Stimulated activated naive CD8-positive, alpha-beta T cell treated with anti-CD3 and anti-CD28 coated beads, Interleukin-15, Interleukin-2, amounts not matched to agents 100 ng/mL and 50 ng/mL, for 24 hours (primary cell): Measurements from ENCODE around the gene GPC6.

ENCODE experiments used
- H3K27ac Mint-ChIP-seq: one replicate; pipeline ENCODE4 v1.8.0; 2021; ENCODE audit warnings: mild to moderate bottlenecking, mixed read lengths
- H3K27me3 Mint-ChIP-seq: one replicate; pipeline ENCODE4 v1.8.0; 2021; ENCODE audit warnings: mixed read lengths
- H3K36me3 Mint-ChIP-seq: one replicate; pipeline ENCODE4 v1.8.0; 2021; ENCODE audit warnings: low read depth, mixed read lengths
- H3K4me1 Mint-ChIP-seq: one replicate; pipeline ENCODE4 v1.8.0; 2021; ENCODE audit warnings: low read depth, mixed read lengths
- H3K4me3 Mint-ChIP-seq: one replicate; pipeline ENCODE4 v1.8.0; 2021; ENCODE audit warnings: mild to moderate bottlenecking, mixed read lengths
- H3K9me3 Mint-ChIP-seq: one replicate; pipeline ENCODE4 v1.8.0; 2021; ENCODE audit warnings: mixed read lengths

GPC6 gene

GRCh38 chr13:93562676-93563075, 336.1 kb downstream of the GPC6 start:
- Mint-ChIP-seq H3K27ac (no peak overlapping the region), H3K4me3 (no peak overlapping the region), H3K36me3 (no peaks in the 10 kb centered on the region), H3K9me3 (no peaks in the 10 kb centered on the region), H3K27me3 (no peaks in the 10 kb centered on the region), H3K4me1 (no peaks in the 10 kb centered on the region)

GRCh38 chr13:93577105-93577504, 350.5 kb downstream of the GPC6 start:
- H3K4me3 Mint-ChIP-seq = no peak overlapping the region
- H3K27ac Mint-ChIP-seq = no peak overlapping the region
- H3K9me3 Mint-ChIP-seq = peaks cover 7% of the 10 kb centered on the region
- H3K27me3 Mint-ChIP-seq = no peaks in the 10 kb centered on the region
- no peaks in the 10 kb centered on the region for H3K36me3 Mint-ChIP-seq
- no peaks in the 10 kb centered on the region for H3K4me1 Mint-ChIP-seq

- H3K4me1 Mint-ChIP-seq = no peaks in the 10 kb centered on the region
- no peaks in the 10 kb centered on the region for H3K36me3 Mint-ChIP-seq
- H3K27ac Mint-ChIP-seq = no peak overlapping the region
- no peaks in the 10 kb centered on the region for H3K27me3 Mint-ChIP-seq
- H3K4me3 Mint-ChIP-seq = no peak overlapping the region
- no peaks in the 10 kb centered on the region for H3K9me3 Mint-ChIP-seq
Observed at GRCh38 chr13:93589788-93590187, 363.2 kb downstream of the GPC6 start.

GRCh38 chr13:93603043-93603442, 376.4 kb downstream of the GPC6 start:
- H3K36me3 Mint-ChIP-seq = no peaks in the 10 kb centered on the region
- no peaks in the 10 kb centered on the region for H3K4me1 Mint-ChIP-seq
- H3K9me3 Mint-ChIP-seq = no peaks in the 10 kb centered on the region
- no peak overlapping the region for H3K4me3 Mint-ChIP-seq
- no peak overlapping the region for H3K27ac Mint-ChIP-seq
- no peaks in the 10 kb centered on the region for H3K27me3 Mint-ChIP-seq

GRCh38 chr13:93614776-93615175, 388.2 kb downstream of the GPC6 start:
- no peaks in the 10 kb centered on the region for H3K36me3 Mint-ChIP-seq
- H3K4me3 Mint-ChIP-seq = no peak overlapping the region
- no peaks in the 10 kb centered on the region for H3K9me3 Mint-ChIP-seq

GRCh38 chr13:93620181-93620765, 393.7 kb downstream of the GPC6 start:
- Mint-ChIP-seq H3K4me3 (no peak overlapping the region), H3K27me3 (peaks cover 3% of the 10 kb centered on the region), H3K9me3 (no peaks in the 10 kb centered on the region), H3K36me3 (no peaks in the 10 kb centered on the region), H3K27ac (no peak overlapping the region), H3K4me1 (no peaks in the 10 kb centered on the region)

More at GRCh38 chr13:93614776-93615175, 388.2 kb downstream of the GPC6 start:
- Mint-ChIP-seq H3K27ac (no peak overlapping the region), H3K4me1 (no peaks in the 10 kb centered on the region), H3K27me3 (no peaks in the 10 kb centered on the region)

GRCh38 chr13:93621051-93621450, 394.4 kb downstream of the GPC6 start:
- H3K9me3 Mint-ChIP-seq = no peaks in the 10 kb centered on the region
- no peaks in the 10 kb centered on the region for H3K4me1 Mint-ChIP-seq
- no peaks in the 10 kb centered on the region for H3K36me3 Mint-ChIP-seq
- H3K27ac Mint-ChIP-seq = no peak overlapping the region
- H3K27me3 Mint-ChIP-seq = peaks cover 6% of the 10 kb centered on the region
- H3K4me3 Mint-ChIP-seq = no peak overlapping the region

- no peaks in the 10 kb centered on the region for H3K36me3 Mint-ChIP-seq
- peaks cover 6% of the 10 kb centered on the region for H3K27me3 Mint-ChIP-seq
- H3K27ac Mint-ChIP-seq = no peak overlapping the region
- no peaks in the 10 kb centered on the region for H3K9me3 Mint-ChIP-seq
- no peak overlapping the region for H3K4me3 Mint-ChIP-seq
- no peaks in the 10 kb centered on the region for H3K4me1 Mint-ChIP-seq
Observed at GRCh38 chr13:93621966-93622365, 395.4 kb downstream of the GPC6 start.

- Mint-ChIP-seq H3K27ac (no peak overlapping the region), H3K4me3 (no peak overlapping the region), H3K36me3 (no peaks in the 10 kb centered on the region)
Observed at GRCh38 chr13:93624311-93624777, 397.7 kb downstream of the GPC6 start.

GRCh38 chr13:93625536-93625935, 398.9 kb downstream of the GPC6 start:
- H3K4me3 Mint-ChIP-seq = no peak overlapping the region

More at GRCh38 chr13:93624311-93624777, 397.7 kb downstream of the GPC6 start:
- no peaks in the 10 kb centered on the region for H3K9me3 Mint-ChIP-seq
- H3K4me1 Mint-ChIP-seq = no peaks in the 10 kb centered on the region
- peaks cover 11% of the 10 kb centered on the region for H3K27me3 Mint-ChIP-seq

GRCh38 chr13:93628136-93628797, 401.7 kb downstream of the GPC6 start:
- H3K4me1 Mint-ChIP-seq = no peaks in the 10 kb centered on the region
- peaks cover 8% of the 10 kb centered on the region for H3K27me3 Mint-ChIP-seq
- H3K9me3 Mint-ChIP-seq = no peaks in the 10 kb centered on the region
- H3K27ac Mint-ChIP-seq = no peak overlapping the region
- no peaks in the 10 kb centered on the region for H3K36me3 Mint-ChIP-seq
- no peak overlapping the region for H3K4me3 Mint-ChIP-seq

More at GRCh38 chr13:93625536-93625935, 398.9 kb downstream of the GPC6 start:
- Mint-ChIP-seq H3K27ac (no peak overlapping the region), H3K36me3 (no peaks in the 10 kb centered on the region), H3K9me3 (no peaks in the 10 kb centered on the region), H3K4me1 (no peaks in the 10 kb centered on the region), H3K27me3 (peaks cover 11% of the 10 kb centered on the region)

- H3K27ac Mint-ChIP-seq = no peak overlapping the region
- H3K4me3 Mint-ChIP-seq = no peak overlapping the region
- H3K36me3 Mint-ChIP-seq = no peaks in the 10 kb centered on the region
Observed at GRCh38 chr13:93635616-93636032, 409.0 kb downstream of the GPC6 start.

GRCh38 chr13:93637852-93638251, 411.2 kb downstream of the GPC6 start:
- Mint-ChIP-seq H3K27ac (no peak overlapping the region), H3K4me3 (no peak overlapping the region), H3K27me3 (no peaks in the 10 kb centered on the region), H3K4me1 (no peaks in the 10 kb centered on the region), H3K9me3 (peaks cover 3% of the 10 kb centered on the region), H3K36me3 (no peaks in the 10 kb centered on the region)

More at GRCh38 chr13:93635616-93636032, 409.0 kb downstream of the GPC6 start:
- Mint-ChIP-seq H3K4me1 (no peaks in the 10 kb centered on the region), H3K27me3 (no peaks in the 10 kb centered on the region), H3K9me3 (no peaks in the 10 kb centered on the region)

- Mint-ChIP-seq H3K27me3 (no peaks in the 10 kb centered on the region), H3K27ac (no peak overlapping the region), H3K4me1 (no peaks in the 10 kb centered on the region), H3K36me3 (no peaks in the 10 kb centered on the region), H3K9me3 (peaks cover 3% of the 10 kb centered on the region), H3K4me3 (no peak overlapping the region)
Observed at GRCh38 chr13:93640452-93640851, 413.8 kb downstream of the GPC6 start.

- Mint-ChIP-seq H3K9me3 (peaks cover 8% of the 10 kb centered on the region), H3K36me3 (no peaks in the 10 kb centered on the region), H3K4me3 (no peak overlapping the region), H3K27ac (no peak overlapping the region), H3K27me3 (no peaks in the 10 kb centered on the region), H3K4me1 (no peaks in the 10 kb centered on the region)
Observed at GRCh38 chr13:93646245-93646644, 419.6 kb downstream of the GPC6 start.

GRCh38 chr13:93649496-93649895, 422.9 kb downstream of the GPC6 start:
- Mint-ChIP-seq H3K36me3 (no peaks in the 10 kb centered on the region), H3K4me3 (no peak overlapping the region), H3K27me3 (no peaks in the 10 kb centered on the region), H3K27ac (no peak overlapping the region), H3K4me1 (no peaks in the 10 kb centered on the region), H3K9me3 (peaks cover 5% of the 10 kb centered on the region)
